Measurements from ENCODE around the gene IPPK.

IPPK gene

GRCh38 chr9:92644278-92644677 is 25.7 kb downstream of the IPPK start:
- FAIRE-seq (no peak), DNase-seq (ENCODE audit: insufficient read length, low spot score) (no peak)
- no peak for TF ChIP-seq CTCF (IDR thresholded peaks at IDR 0.05; ENCODE audit: insufficient read depth, missing control alignments)

DNA sequence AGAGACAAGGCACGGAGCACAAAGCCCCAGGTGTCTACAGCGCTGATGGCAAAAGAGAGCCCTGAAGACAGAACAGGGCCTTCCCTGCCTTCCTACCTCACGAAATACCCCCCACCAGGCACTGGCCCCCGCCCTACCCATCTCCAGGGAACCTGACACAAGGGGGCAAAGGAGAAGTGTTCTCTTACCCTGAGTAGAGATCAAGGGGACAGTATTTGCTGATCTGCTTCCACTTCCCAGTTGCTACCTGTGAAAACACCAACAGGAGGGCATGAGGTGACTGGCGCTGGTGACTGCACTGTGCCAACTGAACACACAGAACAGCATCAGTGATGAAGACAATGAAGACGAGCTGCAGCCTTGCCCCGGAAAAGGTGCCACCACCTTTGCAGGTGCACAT is 27.4 kb downstream of the IPPK start:
- FAIRE-seq (no peak), DNase-seq (ENCODE audit: insufficient read length, low spot score) (no peak)
- TF ChIP-seq CTCF (IDR thresholded peaks at IDR 0.05; ENCODE audit: insufficient read depth, missing control alignments): no peak

- DNase-seq (ENCODE audit: insufficient read length, low spot score): no peak
- no peak for FAIRE-seq
- no peak for TF ChIP-seq CTCF (IDR thresholded peaks at IDR 0.05; ENCODE audit: insufficient read depth, missing control alignments)
These were observed 27.9 kb downstream of the IPPK start for GRCh38 chr9:92642041-92642451.

GRCh38 chr9:92641092-92641809 is 28.7 kb downstream of the IPPK start:
- DNase-seq (ENCODE audit: insufficient read length, low spot score) (no peak), FAIRE-seq (no peak)
- no peak for TF ChIP-seq CTCF (IDR thresholded peaks at IDR 0.05; ENCODE audit: insufficient read depth, missing control alignments)

DNA sequence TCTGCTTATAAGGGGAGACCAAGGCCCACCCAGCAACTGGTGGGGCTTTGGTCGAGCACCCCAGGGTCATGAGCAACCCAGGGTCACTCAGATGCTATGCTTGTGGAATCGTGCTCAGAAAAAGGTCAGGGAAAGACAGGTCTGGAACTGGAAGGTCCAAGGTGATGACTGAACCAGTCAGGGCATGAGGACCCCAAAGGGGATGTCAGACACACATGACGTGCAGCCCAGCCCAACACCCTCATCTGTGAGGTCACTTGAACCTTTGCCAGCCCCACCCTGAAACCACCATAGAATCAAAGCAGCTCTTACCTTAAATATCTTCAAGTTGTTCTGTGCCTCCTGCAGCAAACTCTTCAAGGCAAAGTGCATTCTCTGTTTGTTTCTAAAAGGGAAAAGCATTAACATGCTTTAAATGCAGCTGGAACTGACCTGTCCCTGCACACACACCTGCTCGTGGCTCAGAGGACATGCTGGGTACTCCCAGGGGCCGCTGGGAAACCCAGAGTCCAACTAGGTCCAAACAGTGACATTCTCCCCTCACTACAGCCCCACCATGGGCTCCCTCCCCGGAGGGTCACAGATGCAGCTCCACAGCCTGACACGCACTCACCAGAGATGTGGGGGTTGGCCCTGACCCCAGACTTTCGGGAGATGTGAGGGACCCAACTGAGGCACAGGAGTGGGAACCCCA is 29.4 kb downstream of the IPPK start:
- DNase-seq (ENCODE audit: insufficient read length, low spot score): no peak
- no peak for TF ChIP-seq CTCF (IDR thresholded peaks at IDR 0.05; ENCODE audit: insufficient read depth, missing control alignments)
- no peak for FAIRE-seq

DNA sequence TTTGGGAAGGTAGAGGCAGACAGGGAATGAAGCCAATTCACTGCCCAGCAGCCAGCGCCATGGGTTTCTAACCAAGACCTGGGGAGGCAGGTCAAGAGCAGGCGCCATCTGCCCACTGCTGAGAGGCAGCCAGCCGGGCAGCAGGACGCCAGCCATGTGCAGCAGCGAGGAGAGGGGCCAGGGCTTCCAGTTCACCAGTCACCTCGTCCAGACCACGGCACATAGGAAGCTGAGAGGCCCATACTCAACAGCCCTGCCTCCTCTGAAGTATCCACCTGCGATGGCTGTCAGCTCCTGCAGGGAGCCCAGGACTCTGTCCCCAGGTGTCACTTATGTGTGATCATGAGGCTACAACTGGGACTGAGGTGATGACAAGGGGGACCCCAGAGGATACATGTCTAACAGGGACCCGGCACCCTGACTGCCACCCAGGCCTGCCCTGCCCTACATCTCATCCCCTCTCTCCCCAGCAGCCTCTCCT is 30.1 kb downstream of the IPPK start:
- FAIRE-seq (no peak), DNase-seq (ENCODE audit: insufficient read length, low spot score) (no peak)
- no peak for TF ChIP-seq CTCF (IDR thresholded peaks at IDR 0.05; ENCODE audit: insufficient read depth, missing control alignments)

DNA sequence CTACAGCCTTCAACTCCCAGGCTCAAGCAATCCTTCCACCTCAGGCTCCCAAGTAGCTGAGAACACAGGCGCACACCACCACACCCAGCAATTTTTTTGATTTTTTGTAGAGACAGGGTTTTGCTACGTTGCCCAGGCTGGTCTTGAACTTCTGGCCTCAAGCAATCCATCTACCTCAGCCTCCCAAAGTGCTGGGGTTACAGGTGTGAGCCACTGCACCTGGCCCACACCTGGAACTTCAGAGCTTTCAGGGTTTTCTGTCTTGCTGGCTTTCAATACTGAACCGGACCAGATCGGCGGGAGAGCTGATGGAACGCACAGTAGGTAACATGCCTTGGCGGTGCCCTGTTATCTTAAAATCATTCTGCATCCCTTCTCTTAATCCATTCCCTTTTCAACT is 30.8 kb downstream of the IPPK start:
- DNase-seq (ENCODE audit: insufficient read length, low spot score) (no peak), FAIRE-seq (no peak)
- TF ChIP-seq CTCF (IDR thresholded peaks at IDR 0.05; ENCODE audit: insufficient read depth, missing control alignments): no peak
